Spleen (tissue), 11 donors: Measurements from ENCODE around the gene BPGM. TPM values are rescaled to one million over a fixed set of nuclear protein-coding genes. Genes with fewer than 3 reads are reported as not detected.

Experiments used
- DNase-seq: peaks from one replicate; pipeline ENCODE4 v3.0.0-alpha.2; 2020
- H3K27ac ChIP-seq, 8 donors: fragments of 200-600 bp; sonication (generic) in 7 of 8; 1 replicate in 4 of 8; 2 replicates in 4 of 8; pipeline versions ENCODE4 v1.5.0 to v1.8.0; 2016 to 2021; ENCODE audit warnings: inconsistent platforms in 4 of 8, mild to moderate bottlenecking in 4 of 8, moderate library complexity in 1 of 8
- H3K27me3 ChIP-seq, 7 donors: fragments of 200-600 bp; sonication (generic) in 6 of 7; replicated peaks in 1 of 7; 1 replicate in 4 of 7; 2 replicates in 3 of 7; pipeline versions ENCODE4 v1.5.0 to v1.8.0; 2016 to 2021; ENCODE audit warnings: inconsistent platforms in 3 of 7, mild to moderate bottlenecking in 1 of 7
- H3K36me3 ChIP-seq, 6 donors: fragments of 200-600 bp; sonication (generic) in 5 of 6; 1 replicate in 4 of 6; 2 replicates in 2 of 6; pipeline versions ENCODE4 v1.5.0 to v1.8.0; 2016 to 2021; ENCODE audit warnings: inconsistent platforms in 2 of 6
- H3K4me1 ChIP-seq, 6 donors: fragments of 200-600 bp; sonication (generic) in 5 of 6; 1 replicate in 3 of 6; 2 replicates in 3 of 6; pipeline versions ENCODE4 v1.5.0 to v1.8.0; 2016 to 2021; ENCODE audit warnings: inconsistent platforms in 3 of 6
- H3K4me3 ChIP-seq, 8 donors: fragments of 200-600 bp; sonication (generic) in 7 of 8; 1 replicate in 4 of 8; 2 replicates in 4 of 8; pipeline versions ENCODE4 v1.5.0 to v1.8.0; 2016 to 2021; ENCODE audit warnings: inconsistent platforms in 4 of 8, mild to moderate bottlenecking in 4 of 8, moderate library complexity in 2 of 8
- H3K9me3 ChIP-seq, 8 donors: fragments of 200-600 bp; sonication (generic) in 7 of 8; 1 replicate in 4 of 8; 2 replicates in 4 of 8; pipeline versions ENCODE4 v1.5.0 to v1.8.0; 2016 to 2021; ENCODE audit warnings: inconsistent platforms in 4 of 8
- POLR2A ChIP-seq, 3 donors: fragments of 450-650 bp; IDR thresholded peaks; one replicate each; pipeline ENCODE4 v1.5.1; 2017; ENCODE audit warnings: antibody characterized with exemption in 3 of 3, mild to moderate bottlenecking in 1 of 3
- POLR2AphosphoS5 ChIP-seq, 3 donors: sonication (generic); formaldehyde crosslinking; IDR thresholded peaks; one replicate each; pipeline ENCODE4 v1.5.1; 2017; ENCODE audit warnings: antibody characterized with exemption in 3 of 3
- WGBS, 5 donors: extraction: QIAGEN DNeasy Blood & Tissue Kit in 3 of 5; methylation state at CpG; one replicate each; pipeline versions ENCODE4 v1.1.5 to v1.1.7; 2013 to 2018; 5-methylcytosine and 5-hydroxymethylcytosine counted together
- intact Hi-C: fragments of 100-400 bp; cut with DNase I; formaldehyde crosslinking; loops from one replicate; pipeline ENCODE4 v1.15.0; 2023; ENCODE audit warnings: low total_unique reads
- polyA plus RNA-seq, 3 donors: library from polyadenylated mRNA; stranded (reverse); fragments of 200-250 nt; gene quantifications; one replicate each; pipeline ENCODE4 v1.2.1, GENCODE V29; 2013
- total RNA-seq, 7 donors: library from RNA; depleted of rRNA in 3 of 7; stranded (reverse); fragments of >200 nt in 3 of 7; fragmentation: NEBNext Ultra II Directional in 4 of 7; extraction: Animal tissue kit (Norgen Biotek cat#: 25700) in 4 of 7; gene quantifications; one replicate each; pipeline versions ENCODE4 v1.1.0 to v1.2.1, GENCODE V29; 2016 to 2021
- TF ChIP-seq, protein P1 (sequence below), 11 experiments: fragments of 200-600 bp in 7 of 11; fragments of 450-650 bp in 4 of 11; sonication (generic) in 4 of 11; IDR thresholded peaks in 8 of 11; conservative IDR thresholded peaks in 3 of 11; 1 replicate in 7 of 11; 2 replicates in 4 of 11; pipeline versions ENCODE4 v1.4.0 to v1.8.0; 2016 to 2021; ENCODE audit warnings: antibody characterized with exemption in 11 of 11, inconsistent platforms in 4 of 11, mild to moderate bottlenecking in 1 of 11
- donor health status: healthy with polysubstance abuse.
- donor health status: DM: no; HTN: no; CAD: no; lungs with moderate emphysema.
- donor health status: DM: no; HTN: no; CAD: no.
- donor health status: Bipolar disorder and iron deficiency.
- donor health status: healthy.
- donor health status: DM: no; HTN: no; CAD: no.
- donor health status: DM: yes; HTN: yes; CAD: no.

Gene BPGM
- total and polyA plus RNA-seq, 10 donors = 10.6 to 64.4 (median 14.4) TPM

DNA sequence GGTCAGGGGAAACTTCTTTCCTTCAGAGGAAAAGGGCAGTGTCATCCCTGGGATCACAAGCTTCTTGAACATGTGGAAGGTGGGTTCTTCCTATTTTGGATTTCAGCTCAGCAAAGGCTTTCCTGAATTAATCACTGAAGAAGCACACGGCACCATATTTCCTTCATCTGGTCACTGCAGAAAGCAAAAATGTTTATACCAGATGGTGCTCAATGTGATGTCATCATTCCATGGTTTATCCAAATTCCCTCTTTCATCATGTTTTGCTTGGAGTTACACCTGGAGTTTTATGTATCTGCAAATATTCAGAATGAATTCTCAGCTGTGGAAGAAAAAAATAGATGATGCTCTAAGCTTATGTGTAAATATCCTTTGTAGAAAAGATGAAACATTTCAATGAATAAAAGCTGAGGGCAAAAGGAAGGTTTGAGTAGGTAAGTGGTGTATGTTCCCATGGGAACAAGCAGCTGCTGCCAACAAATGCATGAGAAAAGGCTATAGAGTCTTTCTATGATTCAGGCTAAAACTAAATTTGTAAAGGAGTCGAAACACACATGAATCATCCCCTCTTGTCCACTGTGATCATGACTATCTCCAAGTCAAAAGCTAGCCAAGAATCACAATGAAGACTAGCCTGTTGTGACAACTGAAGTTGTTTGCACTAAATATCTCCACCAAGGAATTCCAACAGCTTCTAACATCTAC, 26.9 kb upstream of the BPGM start:
- intact Hi-C loops = no loop called here
- no peaks in the 10 kb centered on the region for H3K36me3 ChIP-seq
- WGBS, 5 donors = 52 to 77% (median 73%) methylated on average over 2 of the region's 2 CpGs
- H3K27me3 ChIP-seq = peaks cover 0 to 25% (median 0%) of the 10 kb centered on the region in 7 donors
- H3K27ac ChIP-seq = no peak overlapping the region
- TF ChIP-seq, protein P1, sequence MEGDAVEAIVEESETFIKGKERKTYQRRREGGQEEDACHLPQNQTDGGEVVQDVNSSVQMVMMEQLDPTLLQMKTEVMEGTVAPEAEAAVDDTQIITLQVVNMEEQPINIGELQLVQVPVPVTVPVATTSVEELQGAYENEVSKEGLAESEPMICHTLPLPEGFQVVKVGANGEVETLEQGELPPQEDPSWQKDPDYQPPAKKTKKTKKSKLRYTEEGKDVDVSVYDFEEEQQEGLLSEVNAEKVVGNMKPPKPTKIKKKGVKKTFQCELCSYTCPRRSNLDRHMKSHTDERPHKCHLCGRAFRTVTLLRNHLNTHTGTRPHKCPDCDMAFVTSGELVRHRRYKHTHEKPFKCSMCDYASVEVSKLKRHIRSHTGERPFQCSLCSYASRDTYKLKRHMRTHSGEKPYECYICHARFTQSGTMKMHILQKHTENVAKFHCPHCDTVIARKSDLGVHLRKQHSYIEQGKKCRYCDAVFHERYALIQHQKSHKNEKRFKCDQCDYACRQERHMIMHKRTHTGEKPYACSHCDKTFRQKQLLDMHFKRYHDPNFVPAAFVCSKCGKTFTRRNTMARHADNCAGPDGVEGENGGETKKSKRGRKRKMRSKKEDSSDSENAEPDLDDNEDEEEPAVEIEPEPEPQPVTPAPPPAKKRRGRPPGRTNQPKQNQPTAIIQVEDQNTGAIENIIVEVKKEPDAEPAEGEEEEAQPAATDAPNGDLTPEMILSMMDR (IDR thresholded peaks at IDR 0.05 in 8 of 11, conservative IDR thresholded peaks at IDR 0.05 in 3 of 11) = no peak
- TF ChIP-seq POLR2A (IDR thresholded peaks at IDR 0.05) = no peak
- no peak for TF ChIP-seq POLR2AphosphoS5 (IDR thresholded peaks at IDR 0.05)
- H3K4me3 ChIP-seq = no peak overlapping the region
- H3K9me3 ChIP-seq = no peaks in the 10 kb centered on the region
- no peak for DNase-seq
- no peaks in the 10 kb centered on the region for H3K4me1 ChIP-seq

DNA sequence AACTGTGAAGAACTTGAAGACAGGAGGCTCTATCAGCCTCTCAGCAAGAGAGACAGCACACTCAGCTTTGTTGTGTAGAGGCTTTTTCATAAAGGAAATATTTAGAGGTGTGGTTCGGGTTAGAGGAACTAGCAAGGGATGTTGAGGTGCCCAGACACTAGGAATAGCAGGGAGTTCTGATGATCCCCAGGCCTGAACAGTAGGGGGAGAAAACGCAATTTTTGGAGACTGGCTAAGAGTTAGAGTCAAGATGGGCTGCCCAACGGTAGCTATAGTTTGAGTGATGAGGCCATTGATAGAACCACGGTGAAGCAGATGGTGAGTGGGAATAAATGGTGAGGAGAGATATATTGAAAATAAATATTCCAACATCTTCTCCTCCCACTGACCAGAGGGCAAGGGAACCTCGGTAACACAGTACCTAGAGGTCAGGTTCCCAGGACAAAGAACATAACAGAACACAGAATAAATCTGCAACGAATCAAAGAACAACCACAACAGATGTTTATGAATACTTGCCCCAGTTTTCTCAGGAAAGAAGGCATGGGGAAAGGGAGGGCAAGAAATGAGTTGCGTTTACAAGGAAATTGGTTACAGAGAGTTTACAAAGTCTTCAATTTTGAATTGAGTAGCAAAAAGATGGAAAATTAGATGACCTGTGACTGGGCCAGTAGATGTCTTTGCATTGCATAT, 24.2 kb upstream of the BPGM start:
- 70 to 86% (median 80%) methylated on average over 7 of the region's 7 CpGs for WGBS, 5 donors
- TF ChIP-seq POLR2AphosphoS5 (IDR thresholded peaks at IDR 0.05) (no peak), POLR2A (IDR thresholded peaks at IDR 0.05) (no peak)
- TF ChIP-seq, protein P1 (IDR thresholded peaks at IDR 0.05 in 8 of 11, conservative IDR thresholded peaks at IDR 0.05 in 3 of 11) = no peak
- intact Hi-C loops = no loop called here
- no peaks in the 10 kb centered on the region for H3K4me1 ChIP-seq
- H3K27me3 ChIP-seq = peaks cover 0 to 25% (median 0%) of the 10 kb centered on the region in 7 donors
- H3K36me3 ChIP-seq = no peaks in the 10 kb centered on the region
- H3K9me3 ChIP-seq = no peaks in the 10 kb centered on the region
- no peak overlapping the region for H3K27ac ChIP-seq
- no peak for DNase-seq
- no peak overlapping the region for H3K4me3 ChIP-seq

DNA sequence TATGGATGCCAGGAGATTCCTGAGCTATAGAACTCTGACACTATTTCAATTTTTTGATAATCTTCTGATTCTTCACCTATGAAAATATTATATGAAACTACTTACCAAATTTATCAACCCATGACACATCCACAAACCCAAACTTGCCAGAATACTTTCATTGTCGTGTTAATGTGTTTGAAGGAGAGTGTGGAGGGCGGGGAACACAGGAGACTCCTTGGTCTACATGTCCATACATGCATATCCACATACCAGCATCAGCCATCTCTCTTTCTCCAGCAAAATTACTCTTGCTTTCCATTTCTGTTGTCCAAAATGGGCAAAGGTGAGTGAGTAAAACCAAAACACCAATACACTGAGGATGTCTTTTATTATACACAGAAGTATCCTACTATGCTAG, 23.5 kb upstream of the BPGM start:
- TF ChIP-seq POLR2A (IDR thresholded peaks at IDR 0.05) (no peak), POLR2AphosphoS5 (IDR thresholded peaks at IDR 0.05) (no peak)
- TF ChIP-seq, protein P1 (IDR thresholded peaks at IDR 0.05 in 8 of 11, conservative IDR thresholded peaks at IDR 0.05 in 3 of 11) = no peak
- H3K4me1 ChIP-seq = no peaks in the 10 kb centered on the region
- no peaks in the 10 kb centered on the region for H3K36me3 ChIP-seq
- intact Hi-C loops = no loop called here
- H3K4me3 ChIP-seq = no peak overlapping the region
- no peaks in the 10 kb centered on the region for H3K9me3 ChIP-seq
- no peak overlapping the region for H3K27ac ChIP-seq
- H3K27me3 ChIP-seq = peaks cover 0 to 25% (median 0%) of the 10 kb centered on the region in 7 donors
- 63 to 84% (median 73%) methylated on average over 2 of the region's 2 CpGs for WGBS, 5 donors
- no peak for DNase-seq

- no peak for DNase-seq
- TF ChIP-seq POLR2AphosphoS5 (IDR thresholded peaks at IDR 0.05) (no peak), POLR2A (IDR thresholded peaks at IDR 0.05) (no peak)
- TF ChIP-seq, protein P1 (IDR thresholded peaks at IDR 0.05 in 8 of 11, conservative IDR thresholded peaks at IDR 0.05 in 3 of 11) = no peak
Observed at GRCh38 chr7:134625550-134625949, 21.1 kb upstream of the BPGM start.

More at GRCh38 chr7:134625550-134625949, 21.1 kb upstream of the BPGM start:
- H3K4me3 ChIP-seq = no peak overlapping the region
- no peak overlapping the region for H3K27ac ChIP-seq
- H3K4me1 ChIP-seq = no peaks in the 10 kb centered on the region
- WGBS, 5 donors = 70 to 83% (median 77%) methylated on average over 3 of the region's 3 CpGs
- peaks cover 0 to 32% (median 0%) of the 10 kb centered on the region in 7 donors for H3K27me3 ChIP-seq
- intact Hi-C loops = no loop called here
- no peaks in the 10 kb centered on the region for H3K9me3 ChIP-seq
- no peaks in the 10 kb centered on the region for H3K36me3 ChIP-seq
